ENCODE data around the gene MICU1.
"Not testable (repeated sequence)": the region's sequence is repeated elsewhere in the genome, so short reads cannot be mapped to it uniquely, and the experiment has no call there.

The MICU1 gene

DNA sequence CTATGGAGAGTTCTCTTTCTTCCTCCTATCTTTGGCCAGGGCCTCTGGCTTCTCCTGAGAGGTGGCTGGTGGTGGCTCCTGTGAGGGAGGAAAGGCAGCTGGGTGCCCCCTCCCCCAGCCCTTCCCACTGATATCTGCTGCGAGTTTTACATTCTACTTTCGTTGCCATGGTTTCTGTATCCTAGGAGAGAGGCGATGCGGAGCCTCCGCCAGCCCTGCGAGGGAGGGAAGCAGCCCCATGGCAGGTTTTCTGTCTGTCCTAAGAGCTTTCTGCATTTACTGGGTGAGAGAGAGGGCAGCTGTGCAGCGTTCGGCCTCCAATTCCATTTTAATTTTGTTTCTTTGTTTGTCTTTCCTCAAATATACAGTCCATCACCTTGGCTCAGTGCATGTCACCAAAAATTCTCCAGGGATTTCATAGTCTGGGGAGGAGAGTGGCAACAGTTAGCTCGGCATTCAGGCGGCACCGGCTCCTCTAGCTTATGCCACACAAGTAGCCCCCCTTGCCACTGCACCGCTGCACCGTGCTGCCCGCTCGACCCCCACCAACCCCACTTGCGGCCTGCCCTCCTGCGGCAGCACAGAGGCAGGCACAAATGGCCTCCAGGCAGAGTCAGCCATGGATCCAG, 291.6 kb downstream of the MICU1 start:
- H3K36me3 Mint-ChIP-seq (ENCODE audit: low read depth) = peaks cover 32% of the 10 kb centered on the region
- H3K9me3 Mint-ChIP-seq = no peaks in the 10 kb centered on the region
- H3K27ac Mint-ChIP-seq = peak overlapping the region; percentile 91
- no peaks in the 10 kb centered on the region for H3K27me3 Mint-ChIP-seq (ENCODE audit: low read depth)
- peak overlapping the region; percentile 70 for H3K4me3 Mint-ChIP-seq
- peaks cover 69% of the 10 kb centered on the region for H3K4me1 Mint-ChIP-seq (ENCODE audit: low read depth)

DNA sequence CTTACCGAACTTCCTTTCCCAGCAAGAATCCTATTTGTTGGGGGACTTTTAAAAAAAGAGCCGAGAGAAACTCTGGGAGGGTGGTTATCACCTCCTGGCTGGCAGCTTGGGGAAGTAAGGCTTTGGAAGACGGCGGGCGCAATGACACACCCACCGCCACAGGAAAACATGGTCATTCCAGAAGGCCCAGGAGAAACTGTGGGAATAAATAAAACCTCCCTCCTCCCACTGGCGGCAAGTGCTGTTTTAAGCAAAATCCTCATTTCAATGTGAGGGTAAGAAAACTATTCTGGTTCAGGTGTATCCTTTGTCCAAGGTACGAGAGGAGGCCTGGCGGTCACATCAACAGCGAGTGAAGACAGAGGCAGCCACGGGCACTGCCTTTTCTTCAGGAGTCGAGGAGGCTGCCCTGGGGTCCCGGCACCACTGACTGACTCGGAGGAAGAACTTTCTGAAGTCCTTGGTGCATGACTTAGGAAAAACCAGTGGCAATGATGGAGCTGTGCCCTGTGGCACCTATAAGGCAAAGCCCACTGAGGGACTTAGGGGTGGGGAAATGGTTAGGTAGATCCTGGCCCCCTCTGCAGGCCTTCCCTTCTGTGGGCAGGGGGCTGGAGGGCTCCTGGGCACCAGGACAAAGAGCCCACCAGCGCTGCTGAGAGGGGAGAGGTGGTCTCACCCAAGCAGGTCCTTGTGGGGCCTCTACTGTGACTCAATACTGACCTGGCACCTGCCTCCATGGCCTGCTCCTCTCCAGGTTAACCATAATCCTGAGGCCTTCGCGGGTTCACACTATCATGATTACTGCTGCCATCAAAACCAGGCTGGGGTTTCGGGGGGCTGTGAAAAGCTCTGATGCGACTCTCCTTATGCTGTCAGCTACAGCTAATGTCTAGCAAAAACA, 292.5 kb downstream of the MICU1 start:
- Mint-ChIP-seq H3K9me3 (no peaks in the 10 kb centered on the region), H3K4me3 (peak overlapping the region; percentile 34), H3K27ac (peak overlapping the region; percentile 99), H3K4me1 (ENCODE audit: low read depth) (peaks cover 74% of the 10 kb centered on the region), H3K36me3 (ENCODE audit: low read depth) (peaks cover 32% of the 10 kb centered on the region), H3K27me3 (ENCODE audit: low read depth) (no peaks in the 10 kb centered on the region)

DNA sequence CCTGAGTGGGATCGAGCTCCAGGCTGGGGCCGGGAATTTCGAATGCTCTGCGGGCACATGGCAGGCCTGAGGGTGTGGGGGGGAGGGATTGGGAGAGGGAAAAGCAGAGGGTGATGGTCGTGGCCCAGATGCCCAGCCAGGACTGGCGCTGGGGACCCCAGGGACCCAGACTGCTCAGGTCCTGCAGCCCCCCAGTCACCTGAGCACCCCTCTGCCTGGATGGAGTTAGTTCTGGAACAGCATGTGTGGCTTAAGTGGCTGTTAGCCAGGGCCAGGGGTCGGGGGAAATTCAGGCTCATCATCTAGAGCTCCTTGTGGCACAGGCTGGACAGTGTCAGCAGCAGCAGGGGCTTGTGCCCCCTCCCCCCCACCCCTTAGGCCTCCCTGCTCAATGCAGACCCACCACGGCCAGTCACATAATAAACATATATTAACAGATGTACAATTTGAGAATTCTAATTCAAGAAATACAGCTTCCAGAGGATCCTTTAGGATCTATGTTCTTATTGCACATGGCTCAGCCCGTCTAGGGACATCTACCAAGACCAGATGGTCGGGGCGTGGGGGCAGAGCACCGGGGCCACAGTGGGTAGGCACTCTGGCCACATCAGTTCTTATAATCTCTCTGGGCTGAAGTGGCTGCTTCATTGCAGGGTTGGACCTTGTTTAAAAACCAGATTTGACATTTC, 293.3 kb downstream of the MICU1 start:
- H3K9me3 Mint-ChIP-seq = no peaks in the 10 kb centered on the region

DNA sequence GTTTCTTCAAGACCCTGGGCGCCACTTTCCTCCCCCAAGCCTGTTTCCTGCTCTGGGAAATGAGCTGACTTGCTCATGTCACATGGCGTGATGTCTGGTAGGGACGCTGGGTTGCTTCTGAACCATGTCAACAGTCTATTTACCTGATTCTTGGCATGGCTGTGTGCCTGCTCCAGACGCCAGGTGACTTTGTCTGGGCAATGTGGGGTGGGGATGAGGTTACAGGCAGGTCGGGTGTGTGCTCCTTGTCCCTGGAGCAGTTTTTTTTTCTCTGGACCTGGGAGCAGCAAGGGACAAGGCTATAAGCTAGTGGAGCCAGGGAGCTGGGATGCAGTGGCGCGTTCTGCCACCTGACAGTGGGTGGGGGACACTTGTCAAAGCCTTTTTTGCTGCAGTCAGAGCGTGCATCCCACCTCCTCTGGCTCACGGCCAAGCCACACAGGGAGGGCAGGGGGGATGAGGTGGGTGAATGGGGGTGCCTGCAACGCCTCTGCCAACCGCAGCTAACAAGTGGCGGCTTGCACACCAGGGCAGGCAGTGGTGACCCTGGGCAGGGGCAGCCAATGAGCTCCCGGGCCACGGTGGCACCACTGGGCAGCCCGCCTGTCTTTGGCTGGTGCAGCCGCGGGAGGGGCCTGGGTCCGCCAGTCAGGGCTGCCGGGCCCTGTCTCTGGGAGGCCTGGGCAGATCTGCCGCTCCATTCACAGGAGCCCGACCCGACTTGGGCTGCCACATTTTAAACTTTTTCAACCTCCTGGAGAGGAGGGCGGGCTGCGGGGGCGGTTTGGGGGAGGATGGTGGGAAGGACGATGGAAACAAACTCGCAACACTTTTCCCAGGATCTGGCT, 294.1 kb downstream of the MICU1 start:
- peaks cover 2% of the 10 kb centered on the region for H3K9me3 Mint-ChIP-seq
- H3K27me3 Mint-ChIP-seq (ENCODE audit: low read depth) = no peaks in the 10 kb centered on the region
- peak overlapping the region; percentile 78 for H3K4me3 Mint-ChIP-seq
- peaks cover 24% of the 10 kb centered on the region for H3K36me3 Mint-ChIP-seq (ENCODE audit: low read depth)
- H3K4me1 Mint-ChIP-seq (ENCODE audit: low read depth) = peaks cover 75% of the 10 kb centered on the region
- H3K27ac Mint-ChIP-seq = peak overlapping the region; percentile 99

More for the DNA sequence above, 293.3 kb downstream of the MICU1 start:
- Mint-ChIP-seq H3K36me3 (ENCODE audit: low read depth) (peaks cover 27% of the 10 kb centered on the region), H3K27me3 (ENCODE audit: low read depth) (no peaks in the 10 kb centered on the region), H3K27ac (peak overlapping the region; percentile 99), H3K4me3 (peak overlapping the region; percentile 34), H3K4me1 (ENCODE audit: low read depth) (peaks cover 78% of the 10 kb centered on the region)

DNA sequence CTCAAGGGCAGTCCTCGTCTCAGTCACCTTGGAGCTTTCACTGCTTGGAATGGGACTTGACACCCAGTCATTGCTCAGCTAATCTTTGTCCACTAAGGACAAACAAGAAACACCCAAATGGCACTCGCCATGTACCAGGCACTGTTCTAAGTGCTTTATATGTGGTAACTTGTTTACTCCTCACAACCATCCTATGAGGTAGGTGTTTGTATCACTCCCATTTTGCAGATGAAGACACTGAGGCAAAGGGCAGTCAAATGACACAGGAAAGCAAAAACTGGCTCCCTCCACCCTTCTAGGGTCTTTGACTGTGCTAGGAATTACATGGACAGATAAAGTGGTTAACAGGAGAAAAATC, 295.8 kb downstream of the MICU1 start:
- H3K27me3 Mint-ChIP-seq (ENCODE audit: low read depth) = no peaks in the 10 kb centered on the region
- peak overlapping the region; percentile 51 for H3K4me3 Mint-ChIP-seq
- H3K4me1 Mint-ChIP-seq (ENCODE audit: low read depth) = peaks cover 65% of the 10 kb centered on the region

DNA sequence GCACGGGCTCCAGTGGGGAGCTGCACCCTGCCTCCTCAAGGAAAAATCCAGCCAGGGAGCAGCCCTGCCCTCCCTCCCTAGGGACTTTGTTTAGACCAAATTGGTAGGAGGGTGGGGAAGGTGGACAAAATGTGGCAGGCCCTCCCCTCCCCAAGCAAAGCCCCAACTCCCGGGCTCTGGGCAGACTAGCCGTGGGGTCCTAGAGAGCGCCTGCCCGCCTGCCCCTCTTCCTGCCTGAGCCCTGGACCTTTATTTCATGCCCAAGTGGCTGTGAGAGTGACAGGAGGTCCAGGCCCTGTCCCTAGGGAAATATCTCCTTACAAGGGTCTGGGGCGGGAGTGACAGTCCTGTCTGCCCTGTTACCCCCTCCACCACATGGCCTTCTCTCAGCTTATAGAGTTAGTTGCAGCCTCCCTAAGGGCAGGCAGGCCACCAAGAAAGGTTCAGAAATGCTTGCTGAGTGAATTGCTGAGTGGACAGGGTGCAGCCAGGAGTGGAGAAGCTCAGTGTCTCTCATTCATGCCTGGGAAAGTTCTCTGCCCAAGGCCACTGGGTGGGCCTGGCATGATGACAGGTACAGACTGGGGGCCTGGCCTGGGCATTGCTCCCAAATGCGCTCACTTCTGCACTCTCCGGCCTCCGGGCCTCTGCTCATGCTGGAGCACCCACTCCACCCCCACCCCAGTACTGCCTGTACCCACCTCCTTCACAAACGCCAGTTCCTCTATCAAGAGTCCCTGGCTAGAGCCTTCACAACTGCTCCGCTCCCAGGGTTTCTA, 296.4 kb downstream of the MICU1 start:
- Mint-ChIP-seq H3K4me1 (ENCODE audit: low read depth) (peaks cover 64% of the 10 kb centered on the region), H3K9me3 (peaks cover 8% of the 10 kb centered on the region), H3K4me3 (peak overlapping the region; percentile 51), H3K27me3 (ENCODE audit: low read depth) (no peaks in the 10 kb centered on the region), H3K36me3 (ENCODE audit: low read depth) (peaks cover 19% of the 10 kb centered on the region), H3K27ac (peak overlapping the region; percentile 99)

More for the DNA sequence above, 295.8 kb downstream of the MICU1 start:
- Mint-ChIP-seq H3K27ac (peak overlapping the region; percentile 99), H3K36me3 (ENCODE audit: low read depth) (peaks cover 22% of the 10 kb centered on the region), H3K9me3 (peaks cover 8% of the 10 kb centered on the region)

DNA sequence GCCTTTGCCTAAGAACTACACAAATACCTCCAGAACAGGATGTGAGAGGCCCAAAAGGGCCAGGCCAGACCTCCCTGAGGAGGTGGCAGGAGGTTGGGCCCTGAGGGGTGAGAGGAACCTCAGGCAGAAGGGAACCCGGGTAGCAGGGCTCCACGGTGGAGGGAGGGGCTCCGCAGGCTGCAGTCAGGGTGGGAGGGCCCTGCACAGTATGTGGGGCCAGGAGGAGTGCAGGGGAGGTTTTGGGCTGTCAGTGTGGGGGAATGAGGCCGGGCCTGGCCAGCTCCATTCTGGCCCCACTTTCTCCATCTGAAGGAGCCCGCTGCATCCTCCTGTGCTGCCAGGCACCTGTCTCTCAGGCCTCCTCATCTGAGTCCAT, 297.1 kb downstream of the MICU1 start:
- H3K27ac Mint-ChIP-seq = peak overlapping the region; percentile 99
- peaks cover 8% of the 10 kb centered on the region for H3K9me3 Mint-ChIP-seq
- H3K4me1 Mint-ChIP-seq (ENCODE audit: low read depth) = peaks cover 61% of the 10 kb centered on the region
- H3K27me3 Mint-ChIP-seq (ENCODE audit: low read depth) = no peaks in the 10 kb centered on the region
- peak overlapping the region; percentile 97 for H3K4me3 Mint-ChIP-seq
- H3K36me3 Mint-ChIP-seq (ENCODE audit: low read depth) = peaks cover 15% of the 10 kb centered on the region

DNA sequence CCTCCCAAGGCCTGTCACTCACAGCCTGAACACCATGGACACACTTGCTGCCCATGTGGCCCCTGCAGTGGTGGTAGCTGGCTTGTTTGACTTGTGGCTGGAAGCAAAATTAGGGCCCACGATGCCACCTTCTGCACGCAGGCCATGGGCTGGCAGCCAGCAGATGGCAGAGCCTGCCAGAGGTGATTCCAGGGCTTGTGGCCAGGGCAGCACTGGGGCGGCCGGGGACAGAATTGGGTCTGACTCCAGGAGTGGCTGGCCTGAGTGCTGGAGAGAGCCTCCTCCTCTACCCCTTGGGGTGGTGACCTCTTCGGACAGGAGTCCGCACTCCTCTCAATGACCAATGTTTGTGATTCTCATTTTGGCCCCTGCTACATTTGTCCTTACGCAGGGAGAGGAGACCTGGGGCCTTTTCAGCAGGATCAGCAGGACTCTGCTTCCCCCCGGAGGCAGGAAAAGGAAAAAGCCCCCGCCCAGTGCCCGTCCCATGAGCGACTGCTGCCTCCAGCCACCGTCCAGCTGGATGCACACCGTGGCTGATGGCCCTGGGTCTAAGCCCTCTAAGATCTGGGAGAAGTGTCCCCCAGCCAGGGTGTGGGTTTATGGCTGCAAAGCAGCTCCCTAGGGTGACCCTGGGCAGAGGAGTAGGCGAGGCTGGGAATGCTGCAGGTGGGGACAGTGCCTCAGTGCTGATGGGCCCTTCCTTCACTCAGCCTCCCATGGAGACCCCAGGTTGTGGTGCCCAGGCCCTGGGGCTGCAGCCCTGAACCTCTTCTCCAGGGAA, 297.6 kb downstream of the MICU1 start:
- H3K4me1 Mint-ChIP-seq (ENCODE audit: low read depth) = peaks cover 59% of the 10 kb centered on the region
- H3K27ac Mint-ChIP-seq = peak overlapping the region; percentile 99
- peaks cover 8% of the 10 kb centered on the region for H3K9me3 Mint-ChIP-seq
- peaks cover 14% of the 10 kb centered on the region for H3K36me3 Mint-ChIP-seq (ENCODE audit: low read depth)
- peak overlapping the region; percentile 97 for H3K4me3 Mint-ChIP-seq
- H3K27me3 Mint-ChIP-seq (ENCODE audit: low read depth) = no peaks in the 10 kb centered on the region

DNA sequence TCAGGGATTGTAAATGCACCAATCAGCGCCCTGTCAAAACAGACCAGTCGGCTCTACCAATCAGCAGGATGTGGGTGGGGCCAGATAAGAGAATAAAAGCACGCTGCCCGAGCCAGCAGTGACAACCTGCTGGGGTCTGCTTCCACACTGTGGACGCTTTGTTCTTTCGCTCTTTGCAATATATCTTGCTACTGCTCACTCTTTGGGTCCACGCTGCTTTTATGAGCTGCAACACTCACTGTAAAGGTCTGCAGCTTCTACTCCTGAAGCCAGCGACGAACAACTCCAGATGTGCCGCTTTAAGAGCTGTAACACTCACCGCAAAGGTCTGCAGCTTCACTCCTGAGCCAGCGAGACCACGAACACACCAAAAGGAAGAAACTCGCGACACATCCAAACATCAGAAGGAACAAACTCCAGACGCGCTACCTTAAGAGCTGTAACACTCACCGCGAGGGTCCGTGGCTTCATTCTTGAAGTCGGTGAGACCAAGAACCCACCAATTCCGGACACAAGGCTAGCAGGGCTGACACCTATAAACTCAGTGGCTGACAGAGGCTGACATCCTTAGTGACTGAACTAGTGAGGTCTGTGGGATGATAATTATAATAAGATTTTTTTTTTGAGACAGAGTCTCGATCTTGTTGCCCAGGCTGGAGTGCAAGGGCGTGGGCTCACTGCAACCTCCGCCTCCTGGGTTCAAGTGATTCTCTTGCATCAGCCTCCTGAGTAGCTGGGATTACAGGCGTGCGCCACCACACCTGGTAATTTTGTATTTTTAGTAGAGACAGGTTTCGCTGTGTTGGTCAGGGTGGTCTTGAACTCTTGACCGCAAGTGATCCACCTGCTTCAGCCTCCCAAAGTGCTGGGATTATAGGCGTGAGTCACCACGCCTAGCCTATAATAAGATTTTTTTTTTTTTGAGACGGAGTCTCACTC, 298.9 kb downstream of the MICU1 start:
- Mint-ChIP-seq H3K27ac (peak overlapping the region; percentile 99), H3K4me3 (peak overlapping the region; percentile 97), H3K4me1 (ENCODE audit: low read depth) (peaks cover 63% of the 10 kb centered on the region)
- not testable (repeated sequence) for H3K27me3 Mint-ChIP-seq (ENCODE audit: low read depth); H3K36me3 Mint-ChIP-seq (ENCODE audit: low read depth); H3K9me3 Mint-ChIP-seq

DNA sequence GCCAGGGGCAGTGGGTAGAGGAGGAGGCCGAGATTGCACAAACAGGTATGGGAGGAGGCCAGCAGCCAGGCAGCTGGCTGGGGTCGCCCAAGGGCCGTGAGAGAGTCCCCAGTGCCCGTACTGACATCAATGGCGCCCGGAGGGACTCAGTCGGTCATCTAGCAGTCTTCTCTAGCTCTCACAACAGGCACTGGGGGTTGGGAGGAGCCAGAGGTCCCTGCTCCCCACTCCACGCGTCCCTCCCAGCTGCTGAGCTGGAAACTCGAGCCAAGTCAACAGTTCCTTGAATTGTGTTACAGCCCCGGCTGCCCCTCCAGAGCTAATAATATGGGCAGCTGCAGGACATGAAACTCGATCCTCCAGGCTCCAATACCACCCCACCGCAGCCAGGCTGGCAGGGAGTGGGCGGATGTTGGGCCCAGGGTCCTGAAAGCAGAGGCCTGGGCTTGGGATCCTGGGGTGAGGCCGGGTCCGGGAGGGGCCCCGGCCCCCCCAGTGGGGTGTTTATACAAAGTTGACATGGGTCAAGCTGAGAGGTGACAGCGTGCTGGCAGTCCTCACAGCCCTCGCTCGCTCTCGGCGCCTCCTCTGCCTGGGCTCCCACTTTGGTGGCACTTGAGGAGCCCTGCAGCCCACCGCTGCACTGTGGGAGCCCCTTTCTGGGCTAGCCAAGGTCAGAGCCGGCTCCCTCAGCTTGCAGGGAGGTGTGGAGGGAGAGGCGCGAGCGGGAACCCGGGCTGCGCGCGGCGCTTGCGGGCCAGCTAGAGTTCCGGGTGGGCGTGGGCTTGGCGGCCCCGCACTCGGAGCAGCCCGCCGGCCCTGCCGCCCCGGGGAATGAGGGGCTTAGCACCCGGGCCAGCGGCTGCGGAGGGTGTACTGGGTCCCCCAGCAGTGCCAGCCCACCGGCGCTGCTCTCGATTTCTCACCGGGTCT, 300.4 kb downstream of the MICU1 start:
- H3K27me3 Mint-ChIP-seq (ENCODE audit: low read depth); H3K27ac Mint-ChIP-seq; H3K9me3 Mint-ChIP-seq; H3K36me3 Mint-ChIP-seq (ENCODE audit: low read depth); H3K4me3 Mint-ChIP-seq: not testable (repeated sequence)
- H3K4me1 Mint-ChIP-seq (ENCODE audit: low read depth) = peaks cover 65% of the 10 kb centered on the region

DNA sequence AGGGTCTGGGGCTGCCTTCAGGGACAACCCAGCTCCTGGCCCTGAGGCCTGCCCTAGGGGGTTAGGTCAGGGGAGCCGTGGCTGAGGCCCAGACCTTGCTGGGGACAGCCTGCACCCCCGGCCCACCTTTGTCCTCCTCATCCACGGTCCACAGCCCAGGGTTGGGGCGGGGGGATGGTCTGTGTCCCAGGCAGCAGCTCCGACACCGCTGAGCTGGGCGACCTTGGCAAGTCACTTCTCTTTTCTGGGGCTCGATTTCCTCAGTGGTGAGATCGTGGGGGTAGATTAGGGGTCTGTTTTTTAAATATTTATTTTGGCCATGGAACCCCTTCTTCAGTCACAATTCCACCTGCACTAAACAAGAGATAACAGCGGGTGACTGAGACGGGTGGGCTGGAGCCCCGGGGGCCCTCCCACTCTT, 302.1 kb downstream of the MICU1 start:
- peaks cover 8% of the 10 kb centered on the region for H3K9me3 Mint-ChIP-seq
- no peak overlapping the region for H3K4me3 Mint-ChIP-seq
- no peaks in the 10 kb centered on the region for H3K27me3 Mint-ChIP-seq (ENCODE audit: low read depth)
- peaks cover 7% of the 10 kb centered on the region for H3K36me3 Mint-ChIP-seq (ENCODE audit: low read depth)
- H3K4me1 Mint-ChIP-seq (ENCODE audit: low read depth) = peaks cover 63% of the 10 kb centered on the region
- no peak overlapping the region for H3K27ac Mint-ChIP-seq
